Mesenchymal stem cell (in vitro differentiated cells and primary cell): ENCODE measurements around the gene MRPL18.

Experiments
- DNase-seq: peaks from one replicate; pipeline ENCODE4 v3.0.0-alpha.2; 2013
- H2AFZ ChIP-seq: one replicate; pipeline ENCODE4 v1.6.1; 2013; ENCODE audit warnings: low read depth, mild to moderate bottlenecking, control low read depth, inconsistent platforms, low read length, moderate library complexity
- H2AK5ac ChIP-seq: 2 replicates; pipeline ENCODE4 v1.6.1; 2013; ENCODE audit warnings: low read length, moderate library complexity, mild to moderate bottlenecking, inconsistent platforms; ENCODE audit not compliant: severe bottlenecking
- H2BK120ac ChIP-seq: one replicate; pipeline ENCODE4 v1.6.1; 2013; ENCODE audit warnings: low read depth, mild to moderate bottlenecking, inconsistent platforms, low read length, moderate library complexity
- H2BK12ac ChIP-seq, 2 experiments: one replicate each; pipeline ENCODE4 v1.6.1; 2013; ENCODE audit warnings: inconsistent platforms in 2 of 2, low read length in 2 of 2, mild to moderate bottlenecking in 2 of 2, moderate library complexity in 2 of 2, control low read depth in 1 of 2
- H2BK15ac ChIP-seq: one replicate; pipeline ENCODE4 v1.6.1; 2013; ENCODE audit warnings: mild to moderate bottlenecking, low read depth, inconsistent platforms; ENCODE audit not compliant: poor library complexity, severe bottlenecking
- H2BK5ac ChIP-seq: 2 replicates; pipeline ENCODE4 v1.6.1; 2013; ENCODE audit warnings: low read depth, mild to moderate bottlenecking, low read length, control low read depth, inconsistent platforms; ENCODE audit not compliant: poor library complexity, severe bottlenecking
- H3K14ac ChIP-seq, 2 experiments: one replicate each; pipeline ENCODE4 v1.6.1; 2013; ENCODE audit warnings: inconsistent platforms in 2 of 2, low read length in 2 of 2, control low read depth in 1 of 2, mild to moderate bottlenecking in 1 of 2, moderate library complexity in 1 of 2
- H3K18ac ChIP-seq, 2 experiments: one replicate each; pipeline ENCODE4 v1.6.1; 2013; ENCODE audit warnings: inconsistent platforms in 2 of 2, low read length in 2 of 2, control low read depth in 1 of 2, low read depth in 1 of 2, mild to moderate bottlenecking in 1 of 2
- H3K23ac ChIP-seq, 2 experiments: one replicate each; pipeline ENCODE4 v1.6.1; 2013; ENCODE audit warnings: inconsistent platforms in 2 of 2, low read length in 2 of 2, mild to moderate bottlenecking in 2 of 2, moderate library complexity in 2 of 2, control low read depth in 1 of 2
- H3K27ac ChIP-seq: 2 replicates; pipeline ENCODE4 v1.5.1; 2013; ENCODE audit warnings: mild to moderate bottlenecking, moderate library complexity, low read length, control low read depth, inconsistent platforms; ENCODE audit not compliant: poor library complexity, severe bottlenecking
- H3K27me3 ChIP-seq, 2 experiments: 2 replicates each; pipeline versions ENCODE4 v1.6.1 to v1.7.0; 2013; ENCODE audit warnings: low read length in 2 of 2, mild to moderate bottlenecking in 2 of 2, moderate library complexity in 2 of 2, control low read depth in 1 of 2, inconsistent platforms in 1 of 2; ENCODE audit not compliant: control insufficient read depth in 1 of 2, insufficient read depth in 1 of 2
- H3K36me3 ChIP-seq, 2 experiments: 2 replicates each; pipeline versions ENCODE4 v1.6.1 to v1.7.0; 2013; ENCODE audit warnings: low read length in 2 of 2, control low read depth in 1 of 2, inconsistent platforms in 1 of 2, low read depth in 1 of 2, mild to moderate bottlenecking in 1 of 2; ENCODE audit not compliant: insufficient read depth in 2 of 2, control insufficient read depth in 1 of 2
- H3K4ac ChIP-seq, 2 experiments: one replicate each; pipeline ENCODE4 v1.6.1; 2013; ENCODE audit warnings: inconsistent platforms in 2 of 2, low read length in 2 of 2, mild to moderate bottlenecking in 2 of 2, moderate library complexity in 2 of 2, control low read depth in 1 of 2, low read depth in 1 of 2
- H3K4me1 ChIP-seq: 2 replicates; pipeline ENCODE4 v1.6.1; 2013; ENCODE audit warnings: low read depth, low read length, control low read depth; ENCODE audit not compliant: control insufficient read depth, insufficient read depth
- H3K4me2 ChIP-seq: 2 replicates; pipeline ENCODE4 v1.6.1; 2013; ENCODE audit warnings: low read length, mild to moderate bottlenecking, inconsistent platforms; ENCODE audit not compliant: poor library complexity, severe bottlenecking
- H3K4me3 ChIP-seq, 2 experiments: 2 replicates each; pipeline versions ENCODE4 v1.5.1 to v1.7.0; 2013; ENCODE audit warnings: low read length in 2 of 2, mild to moderate bottlenecking in 2 of 2, control low read depth in 1 of 2, low read depth in 1 of 2; ENCODE audit not compliant: insufficient read depth in 1 of 2
- H3K79me1 ChIP-seq: replicated peaks from 2 replicates; pipeline ENCODE4 v1.6.1; 2013; ENCODE audit warnings: mild to moderate bottlenecking, control low read depth, low read length, inconsistent platforms; ENCODE audit not compliant: poor library complexity, severe bottlenecking
- H3K9ac ChIP-seq: 2 replicates; pipeline ENCODE4 v1.7.0; 2013; ENCODE audit warnings: mild to moderate bottlenecking, low read length, moderate library complexity
- H3K9me3 ChIP-seq: 2 replicates; pipeline ENCODE4 v1.7.0; 2013; ENCODE audit warnings: mild to moderate bottlenecking, low read length; ENCODE audit not compliant: control insufficient read depth
- H4K8ac ChIP-seq: one replicate; pipeline ENCODE4 v1.6.1; 2013; ENCODE audit warnings: inconsistent platforms, mild to moderate bottlenecking, low read length, moderate library complexity
- H4K91ac ChIP-seq: one replicate; pipeline ENCODE4 v1.6.1; 2013; ENCODE audit warnings: mild to moderate bottlenecking, low read length, inconsistent platforms
- WGBS: methylation state at CpG from one replicate; pipeline ENCODE4 v1.1.7; 2013; ENCODE audit warnings: mixed read lengths; 5-methylcytosine and 5-hydroxymethylcytosine counted together

The MRPL18 gene

DNA sequence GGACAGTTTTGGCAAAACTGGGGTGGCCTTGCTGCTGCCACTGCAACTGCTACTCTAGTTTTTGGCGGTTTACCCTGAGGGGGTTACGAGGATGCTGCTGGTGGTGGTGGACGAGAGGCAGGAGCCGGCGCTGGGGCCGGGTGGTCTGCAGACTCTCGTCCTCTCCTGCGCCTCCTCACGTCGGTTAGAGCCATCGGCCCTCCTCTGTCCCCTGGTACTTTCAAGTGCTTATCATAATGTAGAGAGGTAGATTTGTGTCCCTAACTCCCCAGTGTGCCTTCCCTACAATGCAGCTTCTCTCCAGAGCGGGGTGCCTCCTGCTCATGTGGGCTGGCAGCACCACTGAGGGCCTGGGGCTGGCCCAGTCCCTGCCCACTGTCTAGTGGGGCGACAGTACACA is 35.7 kb downstream of the MRPL18 start:
- H3K23ac ChIP-seq, result no peak overlapping the region
- no peak overlapping the region for H3K4me2 ChIP-seq
- no peak overlapping the region for H2BK15ac ChIP-seq
- H3K4me3 ChIP-seq, result no peak overlapping the region
- H2BK5ac ChIP-seq, result no peak overlapping the region
- H2BK120ac ChIP-seq, result no peak overlapping the region
- H3K27ac ChIP-seq, result no peak overlapping the region
- no peaks in the 10 kb centered on the region for H3K79me1 ChIP-seq
- no peaks in the 10 kb centered on the region for H3K4me1 ChIP-seq
- 98% methylated on average over 8 of the region's 13 CpGs for WGBS
- no peaks in the 10 kb centered on the region for H3K36me3 ChIP-seq
- no peak overlapping the region for H4K8ac ChIP-seq
- peak overlapping the region in 1 of 2 experiments; percentile 26 for H3K14ac ChIP-seq
- DNase-seq, result no peak
- no peak overlapping the region for H3K9ac ChIP-seq
- no peak overlapping the region for H3K4ac ChIP-seq
- no peaks in the 10 kb centered on the region for H3K9me3 ChIP-seq
- H3K27me3 ChIP-seq, result peaks cover 1 to 17% of the 10 kb centered on the region in 2 experiments
- no peak overlapping the region for H2AFZ ChIP-seq
- H4K91ac ChIP-seq, result no peak overlapping the region
- no peak overlapping the region for H2BK12ac ChIP-seq
- H3K18ac ChIP-seq, result no peak overlapping the region
- no peak overlapping the region for H2AK5ac ChIP-seq

DNA sequence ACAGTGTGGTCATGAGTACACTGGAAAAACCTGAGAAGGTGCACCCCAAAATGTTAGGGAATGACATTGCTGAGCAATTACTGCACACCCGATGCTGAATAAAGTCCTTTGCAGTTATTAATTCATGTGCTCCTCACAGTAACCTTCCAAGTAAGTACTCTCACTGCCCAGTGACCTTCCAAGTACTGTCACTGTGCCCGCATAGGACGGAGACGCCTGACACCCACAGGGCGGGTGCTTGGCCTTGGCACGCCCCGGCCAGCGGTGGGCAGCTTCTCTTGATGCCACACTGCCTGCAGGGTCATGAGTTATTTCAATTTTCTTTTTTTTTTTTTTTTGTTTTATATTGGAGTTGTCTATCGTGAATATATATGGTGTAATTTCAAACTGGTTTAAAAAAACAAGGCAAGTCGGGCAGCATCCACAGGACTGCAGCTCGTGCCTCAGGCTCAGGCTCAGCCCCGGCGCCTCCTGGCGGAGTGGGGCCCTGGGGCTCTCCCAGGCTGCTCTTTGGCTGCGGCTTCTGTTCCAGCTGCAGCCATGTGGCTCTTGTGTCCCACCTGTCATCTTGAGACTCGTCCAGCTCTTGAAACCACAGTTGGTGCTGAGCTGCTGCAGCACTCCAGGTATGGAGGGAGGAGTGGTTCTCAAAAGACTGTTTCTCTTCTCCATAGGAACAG is 36.8 kb downstream of the MRPL18 start:
- no peaks in the 10 kb centered on the region for H3K36me3 ChIP-seq
- no peak overlapping the region for H4K91ac ChIP-seq
- no peak overlapping the region for H3K18ac ChIP-seq
- no peak overlapping the region for H2BK120ac ChIP-seq
- H4K8ac ChIP-seq, result no peak overlapping the region
- no peak overlapping the region for H2AK5ac ChIP-seq
- no peak overlapping the region for H2BK5ac ChIP-seq
- 86% methylated on average over 15 of the region's 16 CpGs for WGBS
- no peak overlapping the region for H2BK15ac ChIP-seq
- no peak overlapping the region for H3K4me3 ChIP-seq
- H3K4ac ChIP-seq, result no peak overlapping the region
- no peak overlapping the region for H3K9ac ChIP-seq
- H3K9me3 ChIP-seq, result no peaks in the 10 kb centered on the region
- no peaks in the 10 kb centered on the region for H3K4me1 ChIP-seq
- no peak overlapping the region for H3K27ac ChIP-seq
- H2BK12ac ChIP-seq, result no peak overlapping the region
- no peak overlapping the region for H3K4me2 ChIP-seq
- H3K79me1 ChIP-seq, result no peaks in the 10 kb centered on the region
- no peak overlapping the region for H3K14ac ChIP-seq
- no peak overlapping the region for H2AFZ ChIP-seq
- peaks cover 12 to 18% of the 10 kb centered on the region in 2 experiments for H3K27me3 ChIP-seq
- no peak for DNase-seq
- H3K23ac ChIP-seq, result no peak overlapping the region

DNA sequence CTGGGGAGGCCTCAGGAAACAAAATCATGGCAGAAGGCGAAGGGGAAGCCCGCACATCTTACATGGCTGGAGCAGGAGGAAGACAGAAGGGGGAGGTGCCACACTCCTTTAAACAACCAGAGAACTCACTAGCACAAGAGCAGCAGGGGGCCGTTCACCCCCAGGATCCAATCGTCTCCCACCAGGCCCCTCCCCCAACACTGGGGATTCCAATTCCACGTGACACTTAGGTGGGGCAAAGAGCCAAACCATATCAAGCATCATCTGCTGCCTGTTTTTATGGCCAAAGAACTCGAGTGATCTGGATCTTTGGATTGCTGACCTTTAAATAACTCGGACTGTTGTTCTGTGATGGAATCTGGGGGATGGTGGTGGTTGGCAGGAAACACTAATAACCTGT is 37.8 kb downstream of the MRPL18 start:
- Histone ChIP-seq H3K9ac (no peak overlapping the region), H3K4me3 (no peak overlapping the region), H2AFZ (no peak overlapping the region), H3K23ac (no peak overlapping the region), H2BK12ac (peak overlapping the region in 1 of 2 experiments; percentile 27), H2BK120ac (no peak overlapping the region), H4K8ac (no peak overlapping the region), H2BK5ac (no peak overlapping the region), H3K4me2 (no peak overlapping the region), H3K36me3 (no peaks in the 10 kb centered on the region), H2AK5ac (no peak overlapping the region), H4K91ac (no peak overlapping the region), H3K79me1 (no peaks in the 10 kb centered on the region), H3K18ac (no peak overlapping the region), H3K27ac (no peak overlapping the region), H3K14ac (no peak overlapping the region), H2BK15ac (no peak overlapping the region), H3K4me1 (no peaks in the 10 kb centered on the region), H3K9me3 (no peaks in the 10 kb centered on the region), H3K4ac (no peak overlapping the region), H3K27me3 (peaks cover 13 to 16% of the 10 kb centered on the region in 2 experiments)
- WGBS, result 83% methylated on average over 7 of the region's 7 CpGs
- DNase-seq, result no peak

DNA sequence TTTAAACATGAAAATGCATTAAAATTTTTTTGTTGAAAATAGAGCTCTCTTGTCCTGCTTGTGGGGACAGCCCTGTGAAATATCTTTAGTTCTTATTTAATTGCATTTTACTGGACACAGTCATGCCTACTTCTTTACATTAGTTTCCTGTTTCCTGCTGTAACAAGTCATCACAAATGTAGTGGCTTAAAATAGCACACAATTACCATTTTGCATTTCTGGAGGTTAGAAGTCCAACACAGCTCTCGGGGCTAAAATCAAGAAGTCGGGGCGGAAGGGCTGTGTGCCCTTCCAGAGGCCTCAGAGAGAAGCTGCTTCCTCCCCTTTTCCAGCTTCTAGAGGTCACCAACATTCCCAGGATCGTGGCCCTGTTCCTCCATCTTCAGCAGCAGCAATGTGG is 39.3 kb downstream of the MRPL18 start:
- Histone ChIP-seq H3K27ac (no peak overlapping the region), H3K18ac (no peak overlapping the region), H3K4me2 (no peak overlapping the region), H3K27me3 (peaks cover 13% of the 10 kb centered on the region in 2 experiments), H2BK12ac (no peak overlapping the region), H2BK120ac (no peak overlapping the region), H3K14ac (no peak overlapping the region), H4K91ac (no peak overlapping the region), H2AK5ac (no peak overlapping the region), H2BK15ac (no peak overlapping the region), H2BK5ac (no peak overlapping the region), H3K23ac (no peak overlapping the region), H3K79me1 (no peaks in the 10 kb centered on the region), H3K4ac (no peak overlapping the region), H3K4me1 (no peaks in the 10 kb centered on the region), H3K36me3 (no peaks in the 10 kb centered on the region), H3K9me3 (no peaks in the 10 kb centered on the region), H2AFZ (no peak overlapping the region), H3K9ac (no peak overlapping the region), H4K8ac (no peak overlapping the region), H3K4me3 (no peak overlapping the region)
- WGBS, result 75% methylated on average over 4 of the region's 4 CpGs
- DNase-seq, result no peak
